GM12878 (cell line): ENCODE data around the gene ZNF22. TPM values are rescaled to one million over a fixed set of nuclear protein-coding genes. Genes with fewer than 3 reads are reported as not detected.

Experiments used
- BCL11A ChIP-seq: IDR thresholded peaks from 2 replicates; pipeline ENCODE4 v1.6.1; 2011; ENCODE audit warnings: low read depth, low read length
- CBFB ChIP-seq: IDR thresholded peaks from 2 replicates; pipeline ENCODE4 v1.6.1; 2016; ENCODE audit warnings: antibody characterized with exemption, low read depth
- CBX3 ChIP-seq: fragments of 200-600 bp; sonication (generic); IDR thresholded peaks from 2 replicates; pipeline ENCODE4 v1.6.1; 2016; ENCODE audit warnings: low read depth, borderline replicate concordance
- EZH2 ChIP-seq: IDR thresholded peaks from 2 replicates; pipeline ENCODE4 v1.6.1; 2012; ENCODE audit warnings: low read depth, mild to moderate bottlenecking, control low read depth, inconsistent platforms, low read length, borderline replicate concordance; ENCODE audit not compliant: control insufficient read depth
- GATAD2B ChIP-seq: fragments of 450-650 bp; conservative IDR thresholded peaks from 2 replicates; pipeline ENCODE4 v1.6.1; 2017; ENCODE audit warnings: low read depth, mild to moderate bottlenecking, moderate library complexity
- HDAC2 ChIP-seq: fragments of 200-600 bp; sonication (generic); IDR thresholded peaks from 2 replicates; pipeline ENCODE4 v1.6.1; 2017
- HDAC6 ChIP-seq: fragments of 200-600 bp; sonication (generic); IDR thresholded peaks from one replicate; pipeline ENCODE4 v1.8.0; 2017; ENCODE audit warnings: antibody characterized with exemption; ENCODE audit not compliant: unreplicated experiment
- LARP7 ChIP-seq: fragments of 450-650 bp; IDR thresholded peaks from 2 replicates; pipeline ENCODE4 v1.6.1; 2017; ENCODE audit warnings: mild to moderate bottlenecking
- MTA3 ChIP-seq: IDR thresholded peaks from 2 replicates; pipeline ENCODE4 v1.6.1; 2012; ENCODE audit warnings: low read length, inconsistent platforms, borderline replicate concordance
- MXI1 ChIP-seq: fragments of 150-350 bp; IDR thresholded peaks from 2 replicates; pipeline ENCODE4 v1.6.1; 2011; ENCODE audit warnings: low read depth, mild to moderate bottlenecking, inconsistent platforms, low read length, improper control_type of control experiment
- NBN ChIP-seq: fragments of 450-650 bp; IDR thresholded peaks from 2 replicates; pipeline ENCODE4 v1.6.1; 2016
- NFIC ChIP-seq: IDR thresholded peaks from 2 replicates; pipeline ENCODE4 v1.6.1; 2012; ENCODE audit warnings: low read depth, mild to moderate bottlenecking, inconsistent platforms, low read length, moderate library complexity
- NFXL1 ChIP-seq: fragments of 450-650 bp; IDR thresholded peaks from 2 replicates; pipeline ENCODE4 v1.6.1; 2017; ENCODE audit warnings: antibody characterized with exemption, mild to moderate bottlenecking, borderline replicate concordance
- NFYA ChIP-seq: IDR thresholded peaks from 2 replicates; pipeline ENCODE4 v1.6.1; 2011; ENCODE audit warnings: low read depth, mild to moderate bottlenecking, low read length, improper control_type of control experiment, borderline replicate concordance
- NRF1 ChIP-seq: conservative IDR thresholded peaks from 2 replicates; pipeline ENCODE4 v1.6.1; 2011; ENCODE audit warnings: mild to moderate bottlenecking, low read depth, low read length, improper control_type of control experiment
- POLR2AphosphoS5 ChIP-seq: IDR thresholded peaks from 2 replicates; pipeline ENCODE4 v1.6.1; 2011; ENCODE audit warnings: mild to moderate bottlenecking, low read length, inconsistent platforms
- POU2F2 ChIP-seq: IDR thresholded peaks from 3 replicates; pipeline ENCODE4 v1.6.1; 2011; ENCODE audit warnings: low read depth, mild to moderate bottlenecking, low read length, borderline replicate concordance
- RELA ChIP-seq: fragments of 450-650 bp; IDR thresholded peaks from 2 replicates; pipeline ENCODE4 v1.8.0; 2014; ENCODE audit warnings: borderline replicate concordance; ENCODE audit not compliant: partially characterized antibody
- SMAD1 ChIP-seq: fragments of 450-650 bp; IDR thresholded peaks from 2 replicates; pipeline ENCODE4 v1.6.1; 2018; ENCODE audit warnings: mild to moderate bottlenecking, low read depth; ENCODE audit not compliant: partially characterized antibody
- SMC3 ChIP-seq: IDR thresholded peaks from 2 replicates; pipeline ENCODE4 v1.6.1; 2011; ENCODE audit warnings: low read length, improper control_type of control experiment, borderline replicate concordance
- SRF ChIP-seq, 2 experiments: IDR thresholded peaks; 2 replicates each; pipeline ENCODE4 v1.6.1; 2011; ENCODE audit warnings: low read depth in 2 of 2, low read length in 2 of 2, mild to moderate bottlenecking in 1 of 2, moderate library complexity in 1 of 2
- STAT3 ChIP-seq: IDR thresholded peaks from 2 replicates; pipeline ENCODE4 v1.6.1; 2011; ENCODE audit warnings: low read depth, low read length, improper control_type of control experiment
- ZNF384 ChIP-seq: IDR thresholded peaks from 2 replicates; pipeline ENCODE4 v1.6.1; 2012; ENCODE audit warnings: low read depth, mild to moderate bottlenecking, low read length, improper control_type of control experiment, borderline replicate concordance
- polyA plus RNA-seq, 11 experiments: library from polyadenylated mRNA; depleted of rRNA in 4 of 11; unstranded in 6 of 11; stranded (reverse) in 5 of 11; fragments of >200 nt; fragmentation: Nextera tagmentation in 4 of 11; fragmentation: Illumina TruSeq in 1 of 11; extraction: Ambion mirVana in 4 of 11; extraction: Trizol in 1 of 11; gene quantifications; 1 replicate in 1 of 11; 2 replicates in 10 of 11; pipeline versions ENCODE4 v1.2.1 to v1.2.3, GENCODE V29; 2011 to 2016; ENCODE audit warnings: inconsistent platforms in 2 of 11, missing spikeins in 2 of 11, low read depth in 1 of 11
- total RNA-seq, 4 experiments: library from RNA; depleted of rRNA in 3 of 4; stranded (reverse); fragments of >200 nt in 3 of 4; fragmentation: Illumina TruSeq in 1 of 4; extraction: Trizol in 1 of 4; gene quantifications; 2 replicates each; pipeline versions ENCODE4 v1.2.1 to v1.2.3, GENCODE V29; 2013 to 2021
- TF ChIP-seq, protein P1 (sequence below): IDR thresholded peaks from 2 replicates; pipeline ENCODE4 v1.6.1; 2012; ENCODE audit warnings: low read depth, low read length, improper control_type of control experiment
- TF ChIP-seq, protein P2 (sequence below): fragments of 150-350 bp; IDR thresholded peaks from 2 replicates; pipeline ENCODE4 v1.6.1; 2014; ENCODE audit warnings: mild to moderate bottlenecking, low read depth, low read length
- TF ChIP-seq, protein P3 (sequence below): fragments of 450-650 bp; IDR thresholded peaks from 2 replicates; pipeline ENCODE4 v1.6.1; 2018; ENCODE audit warnings: borderline replicate concordance, mild to moderate bottlenecking; ENCODE audit not compliant: partially characterized antibody
- TF ChIP-seq, protein P4 (sequence below): IDR thresholded peaks from 2 replicates; pipeline ENCODE4 v1.6.1; 2011; ENCODE audit warnings: low read depth, low read length, improper control_type of control experiment, borderline replicate concordance

The ZNF22 gene
- total and polyA plus RNA-seq, 10 of the 15 experiments (the other 5 are each of a cell fraction or from before 2014, with no cell fraction given), result 31.1 to 74.4 (median 43.8) TPM

DNA sequence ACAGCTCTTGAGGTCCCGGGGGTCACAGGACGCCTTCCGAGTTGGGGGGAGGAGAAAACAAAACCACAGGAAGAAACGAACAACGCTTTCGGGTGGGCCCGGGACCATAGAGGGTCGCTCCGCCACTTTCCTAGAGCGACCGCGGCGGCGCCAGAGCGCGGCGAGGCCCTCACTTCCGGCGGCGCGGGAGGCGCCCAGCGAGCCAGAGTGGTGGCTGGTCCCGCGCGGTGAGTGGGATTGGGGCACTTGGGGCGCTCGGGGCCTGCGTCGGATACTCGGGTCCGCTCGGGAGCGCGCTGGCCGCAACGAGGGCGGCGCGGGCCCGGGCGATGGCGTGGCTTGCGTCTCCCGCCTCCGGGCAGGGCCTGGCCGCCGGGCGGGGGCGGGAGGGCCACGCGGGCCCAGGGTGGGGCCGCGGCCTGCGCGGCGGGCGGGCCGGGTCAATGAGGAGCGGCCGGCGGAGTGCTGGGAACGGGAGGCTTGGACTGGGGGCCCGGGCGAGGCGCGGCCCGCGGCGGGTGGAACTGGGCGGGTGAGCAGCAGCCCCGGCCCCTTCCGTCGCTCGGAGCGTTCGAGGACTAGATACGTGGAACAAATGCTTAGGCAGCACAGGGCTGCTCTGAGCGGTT is at the start of gene ZNF22 (continued):
- TF ChIP-seq, protein P1, sequence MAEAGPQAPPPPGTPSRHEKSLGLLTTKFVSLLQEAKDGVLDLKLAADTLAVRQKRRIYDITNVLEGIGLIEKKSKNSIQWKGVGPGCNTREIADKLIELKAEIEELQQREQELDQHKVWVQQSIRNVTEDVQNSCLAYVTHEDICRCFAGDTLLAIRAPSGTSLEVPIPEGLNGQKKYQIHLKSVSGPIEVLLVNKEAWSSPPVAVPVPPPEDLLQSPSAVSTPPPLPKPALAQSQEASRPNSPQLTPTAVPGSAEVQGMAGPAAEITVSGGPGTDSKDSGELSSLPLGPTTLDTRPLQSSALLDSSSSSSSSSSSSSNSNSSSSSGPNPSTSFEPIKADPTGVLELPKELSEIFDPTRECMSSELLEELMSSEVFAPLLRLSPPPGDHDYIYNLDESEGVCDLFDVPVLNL, result no peak
- no peak for TF ChIP-seq NBN
- TF ChIP-seq POLR2AphosphoS5, result peak; percentile 72; the same call in 1 of the 2 replicates
- no peak for TF ChIP-seq MTA3
- peak; percentile 34; the same call in 1 of the 3 replicates for TF ChIP-seq POU2F2
- no peak for TF ChIP-seq NRF1
- TF ChIP-seq STAT3, result no peak
- peak in 1 of 2 experiments; percentile 45; a peak in 1 of 4 replicates for TF ChIP-seq SRF (IDR thresholded peaks at IDR 0.05; ENCODE audit: low read depth in 2 of 2, low read length in 2 of 2)
- TF ChIP-seq CBFB, result 0 out of 2 replicates have a peak, but pooled peaks have one; percentile 44
- peak; percentile 42 for TF ChIP-seq LARP7
- no peak for TF ChIP-seq HDAC2
- TF ChIP-seq NFXL1, result no peak
- peak; percentile 50; the same call in 1 of the 2 replicates for TF ChIP-seq MXI1
- TF ChIP-seq CBX3, result no peak
- TF ChIP-seq, protein P2, sequence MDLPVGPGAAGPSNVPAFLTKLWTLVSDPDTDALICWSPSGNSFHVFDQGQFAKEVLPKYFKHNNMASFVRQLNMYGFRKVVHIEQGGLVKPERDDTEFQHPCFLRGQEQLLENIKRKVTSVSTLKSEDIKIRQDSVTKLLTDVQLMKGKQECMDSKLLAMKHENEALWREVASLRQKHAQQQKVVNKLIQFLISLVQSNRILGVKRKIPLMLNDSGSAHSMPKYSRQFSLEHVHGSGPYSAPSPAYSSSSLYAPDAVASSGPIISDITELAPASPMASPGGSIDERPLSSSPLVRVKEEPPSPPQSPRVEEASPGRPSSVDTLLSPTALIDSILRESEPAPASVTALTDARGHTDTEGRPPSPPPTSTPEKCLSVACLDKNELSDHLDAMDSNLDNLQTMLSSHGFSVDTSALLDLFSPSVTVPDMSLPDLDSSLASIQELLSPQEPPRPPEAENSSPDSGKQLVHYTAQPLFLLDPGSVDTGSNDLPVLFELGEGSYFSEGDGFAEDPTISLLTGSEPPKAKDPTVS, result no peak
- no peak for TF ChIP-seq ZNF384
- TF ChIP-seq EZH2, result no peak
- TF ChIP-seq, protein P3, sequence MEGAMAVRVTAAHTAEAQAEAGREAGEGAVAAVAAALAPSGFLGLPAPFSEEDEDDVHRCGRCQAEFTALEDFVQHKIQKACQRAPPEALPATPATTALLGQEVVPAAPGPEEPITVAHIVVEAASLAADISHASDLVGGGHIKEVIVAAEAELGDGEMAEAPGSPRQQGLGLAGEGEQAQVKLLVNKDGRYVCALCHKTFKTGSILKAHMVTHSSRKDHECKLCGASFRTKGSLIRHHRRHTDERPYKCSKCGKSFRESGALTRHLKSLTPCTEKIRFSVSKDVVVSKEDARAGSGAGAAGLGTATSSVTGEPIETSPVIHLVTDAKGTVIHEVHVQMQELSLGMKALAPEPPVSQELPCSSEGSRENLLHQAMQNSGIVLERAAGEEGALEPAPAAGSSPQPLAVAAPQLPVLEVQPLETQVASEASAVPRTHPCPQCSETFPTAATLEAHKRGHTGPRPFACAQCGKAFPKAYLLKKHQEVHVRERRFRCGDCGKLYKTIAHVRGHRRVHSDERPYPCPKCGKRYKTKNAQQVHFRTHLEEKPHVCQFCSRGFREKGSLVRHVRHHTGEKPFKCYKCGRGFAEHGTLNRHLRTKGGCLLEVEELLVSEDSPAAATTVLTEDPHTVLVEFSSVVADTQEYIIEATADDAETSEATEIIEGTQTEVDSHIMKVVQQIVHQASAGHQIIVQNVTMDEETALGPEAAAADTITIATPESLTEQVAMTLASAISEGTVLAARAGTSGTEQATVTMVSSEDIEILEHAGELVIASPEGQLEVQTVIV, result no peak
- TF ChIP-seq SMAD1, result no peak
- peak; percentile 90 for TF ChIP-seq GATAD2B
- TF ChIP-seq RELA, result peak; percentile 61
- TF ChIP-seq SMC3, result no peak
- no peak for TF ChIP-seq BCL11A
- TF ChIP-seq NFIC, result peak; percentile 21; the same call in 1 of the 2 replicates
- no peak for TF ChIP-seq HDAC6
- TF ChIP-seq, protein P4, sequence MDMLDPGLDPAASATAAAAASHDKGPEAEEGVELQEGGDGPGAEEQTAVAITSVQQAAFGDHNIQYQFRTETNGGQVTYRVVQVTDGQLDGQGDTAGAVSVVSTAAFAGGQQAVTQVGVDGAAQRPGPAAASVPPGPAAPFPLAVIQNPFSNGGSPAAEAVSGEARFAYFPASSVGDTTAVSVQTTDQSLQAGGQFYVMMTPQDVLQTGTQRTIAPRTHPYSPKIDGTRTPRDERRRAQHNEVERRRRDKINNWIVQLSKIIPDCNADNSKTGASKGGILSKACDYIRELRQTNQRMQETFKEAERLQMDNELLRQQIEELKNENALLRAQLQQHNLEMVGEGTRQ, result no peak
- no peak for TF ChIP-seq NFYA
